Trophoblast cell (in vitro differentiated cells and primary cell): ENCODE data around the gene CYB561A3.
A peak's percentile ranks its signal among the peaks of the same experiment; 100 is the strongest.

Source experiments
- DNase-seq, 2 donors: peaks; one replicate each; pipeline ENCODE4 v3.0.0-alpha.2; 2016
- H2AFZ ChIP-seq: 2 replicates; pipeline ENCODE4 v1.6.1; 2013; ENCODE audit warnings: low read length, moderate library complexity, mild to moderate bottlenecking; ENCODE audit not compliant: insufficient read depth, poor library complexity
- H2AK5ac ChIP-seq: 2 replicates; pipeline ENCODE4 v1.6.1; 2013; ENCODE audit warnings: mild to moderate bottlenecking, low read length
- H2BK120ac ChIP-seq: 2 replicates; pipeline ENCODE4 v1.6.1; 2013; ENCODE audit warnings: low read length, mild to moderate bottlenecking, moderate library complexity; ENCODE audit not compliant: insufficient read depth, poor library complexity
- H2BK12ac ChIP-seq: 2 replicates; pipeline ENCODE4 v1.6.1; 2013; ENCODE audit warnings: mild to moderate bottlenecking, low read length, moderate library complexity
- H2BK5ac ChIP-seq: 2 replicates; pipeline ENCODE4 v1.6.1; 2013; ENCODE audit warnings: low read length, low read depth, moderate library complexity, mild to moderate bottlenecking; ENCODE audit not compliant: poor library complexity
- H3K14ac ChIP-seq: 2 replicates; pipeline ENCODE4 v1.6.1; 2013; ENCODE audit warnings: mild to moderate bottlenecking, low read length
- H3K18ac ChIP-seq: 2 replicates; pipeline ENCODE4 v1.6.1; 2013; ENCODE audit warnings: mild to moderate bottlenecking, low read length
- H3K23ac ChIP-seq: 2 replicates; pipeline ENCODE4 v1.6.1; 2013; ENCODE audit warnings: low read length
- H3K27ac ChIP-seq: 2 replicates; pipeline ENCODE4 v1.5.1; 2013; ENCODE audit warnings: low read depth, mild to moderate bottlenecking, inconsistent platforms, low read length, moderate library complexity
- H3K27me3 ChIP-seq: 2 replicates; pipeline ENCODE4 v1.6.1; 2013; ENCODE audit warnings: inconsistent platforms, mild to moderate bottlenecking, low read length, moderate library complexity; ENCODE audit not compliant: insufficient read depth
- H3K36me3 ChIP-seq, 2 experiments: 1 replicate in 1 of 2; 2 replicates in 1 of 2; pipeline ENCODE4 v1.6.1; 2013; ENCODE audit warnings: low read length in 2 of 2, mild to moderate bottlenecking in 2 of 2, moderate library complexity in 1 of 2; ENCODE audit not compliant: insufficient read depth in 2 of 2, control insufficient read depth in 1 of 2
- H3K4ac ChIP-seq: 2 replicates; pipeline ENCODE4 v1.6.1; 2013; ENCODE audit warnings: low read depth, mild to moderate bottlenecking, low read length, moderate library complexity
- H3K4me1 ChIP-seq, 2 experiments: 1 replicate in 1 of 2; 2 replicates in 1 of 2; pipeline ENCODE4 v1.6.1; 2013; ENCODE audit warnings: low read length in 2 of 2, mild to moderate bottlenecking in 2 of 2, moderate library complexity in 1 of 2; ENCODE audit not compliant: insufficient read depth in 2 of 2, control insufficient read depth in 1 of 2
- H3K4me2 ChIP-seq: 2 replicates; pipeline ENCODE4 v1.6.1; 2013; ENCODE audit warnings: inconsistent platforms, mild to moderate bottlenecking, low read length, moderate library complexity
- H3K4me3 ChIP-seq: 2 replicates; pipeline ENCODE4 v1.5.1; 2013; ENCODE audit warnings: mild to moderate bottlenecking, low read depth, low read length, inconsistent platforms
- H3K79me1 ChIP-seq: one replicate; pipeline ENCODE4 v1.6.1; 2013; ENCODE audit warnings: low read length
- H3K79me2 ChIP-seq: 2 replicates; pipeline ENCODE4 v1.6.1; 2013; ENCODE audit warnings: low read length, mild to moderate bottlenecking; ENCODE audit not compliant: control insufficient read depth, insufficient read depth, poor library complexity
- H3K9ac ChIP-seq: 2 replicates; pipeline ENCODE4 v1.6.1; 2013; ENCODE audit warnings: mild to moderate bottlenecking, low read length
- H3K9me3 ChIP-seq: 2 replicates; pipeline ENCODE4 v1.6.1; 2013; ENCODE audit warnings: low read depth, mild to moderate bottlenecking, control low read depth, inconsistent platforms, low read length; ENCODE audit not compliant: insufficient read depth
- H4K12ac ChIP-seq: 2 replicates; pipeline ENCODE4 v1.6.1; 2013; ENCODE audit warnings: low read depth, mild to moderate bottlenecking, low read length, moderate library complexity
- H4K8ac ChIP-seq: 2 replicates; pipeline ENCODE4 v1.6.1; 2013; ENCODE audit warnings: low read depth, mild to moderate bottlenecking, low read length, moderate library complexity
- H4K91ac ChIP-seq: one replicate; pipeline ENCODE4 v1.6.1; 2013; ENCODE audit warnings: low read depth, mild to moderate bottlenecking, low read length, moderate library complexity
- WGBS: extraction: QIAGEN DNeasy Blood & Tissue Kit; methylation state at CpG from one replicate; pipeline ENCODE4 v1.1.7; 2013; ENCODE audit warnings: missing lambda C conversion rate; ENCODE audit not compliant: insufficient read length, insufficient coverage; ENCODE audit errors: extremely low coverage; 5-methylcytosine and 5-hydroxymethylcytosine counted together

The CYB561A3 gene

DNA sequence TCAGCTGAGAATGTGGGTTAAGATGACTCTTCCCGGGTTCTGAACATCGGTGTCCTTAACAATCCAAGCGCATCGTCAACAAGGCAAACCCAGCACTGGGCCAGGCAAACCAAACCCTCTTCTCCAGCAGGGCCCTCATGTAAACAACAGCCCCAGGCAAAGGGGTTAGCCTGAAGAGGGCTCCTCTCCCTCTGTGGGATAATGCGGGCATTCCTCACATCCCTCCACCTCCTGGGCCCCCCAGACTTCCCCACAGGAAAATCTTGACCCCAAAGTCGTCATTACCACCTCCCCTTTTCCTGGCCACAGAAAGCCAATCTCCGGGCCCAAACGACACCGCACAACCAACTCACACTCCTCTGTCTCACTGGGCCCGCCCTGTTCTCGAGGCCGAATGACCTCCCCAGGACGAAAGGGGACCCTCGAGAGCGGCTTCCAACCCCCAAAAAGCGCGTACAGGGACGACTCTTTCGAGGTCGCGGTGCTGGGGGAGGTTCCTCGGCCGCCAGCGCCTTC lies 29.3 kb downstream of the CYB561A3 start:
- WGBS = no CpG with 5 or more reads among the region's 24 CpGs
- peak overlapping the region; percentile 5 for H2BK12ac ChIP-seq

DNA sequence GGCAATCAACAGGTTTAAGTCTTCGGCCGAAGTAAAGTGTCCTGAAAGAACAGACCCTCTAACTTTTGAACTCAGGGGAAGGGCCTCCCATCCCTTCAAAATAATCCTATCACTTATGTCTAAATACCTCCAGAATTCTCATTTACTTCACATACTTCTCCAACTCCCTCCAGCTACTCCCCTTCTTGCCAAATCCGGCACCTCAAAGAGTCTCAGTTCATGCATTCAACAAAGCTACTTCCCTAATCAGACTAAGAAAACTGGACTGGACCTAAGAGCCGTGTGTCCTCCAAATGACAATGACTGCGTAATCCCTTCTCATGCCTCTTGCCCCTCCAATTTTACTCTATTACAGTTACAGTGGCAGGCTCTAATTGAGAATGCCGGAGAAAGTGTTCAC lies 30.0 kb downstream of the CYB561A3 start:
- Histone ChIP-seq H2AK5ac (no peak overlapping the region), H3K4me3 (peak overlapping the region; percentile 50), H4K8ac (no peak overlapping the region), H3K23ac (no peak overlapping the region), H3K4me1 (peaks cover 12 to 16% of the 10 kb centered on the region in 2 experiments), H3K4ac (peak overlapping the region; percentile 96), H3K27me3 (no peaks in the 10 kb centered on the region), H3K4me2 (peak overlapping the region; percentile 86), H4K91ac (no peak overlapping the region), H3K27ac (peak overlapping the region; percentile 27), H3K9ac (no peak overlapping the region), H2BK5ac (no peak overlapping the region), H3K9me3 (peaks cover 2% of the 10 kb centered on the region), H3K14ac (no peak overlapping the region), H3K79me2 (peaks cover 20% of the 10 kb centered on the region), H2BK12ac (no peak overlapping the region), H3K18ac (no peak overlapping the region), H4K12ac (no peak overlapping the region), H3K79me1 (peaks cover 15% of the 10 kb centered on the region), H3K36me3 (peaks cover 12 to 17% of the 10 kb centered on the region in 2 experiments), H2AFZ (no peak overlapping the region), H2BK120ac (no peak overlapping the region)
- DNase-seq = no peak
- WGBS = no CpG with 5 or more reads among the region's 6 CpGs

More for the DNA sequence above, 29.3 kb downstream of the CYB561A3 start:
- peak overlapping the region; percentile 96 for H2BK120ac ChIP-seq
- peak overlapping the region; percentile 99 for H3K4me3 ChIP-seq
- H3K36me3 ChIP-seq = peaks cover 8 to 10% of the 10 kb centered on the region in 2 experiments
- H3K4me1 ChIP-seq = peaks cover 12 to 16% of the 10 kb centered on the region in 2 experiments
- H2AK5ac ChIP-seq = peak overlapping the region; percentile 89
- peak; percentile 70 to 80 for DNase-seq
- no peak overlapping the region for H3K23ac ChIP-seq
- H4K8ac ChIP-seq = peak overlapping the region; percentile 94
- peaks cover 2% of the 10 kb centered on the region for H3K9me3 ChIP-seq
- H3K18ac ChIP-seq = peak overlapping the region; percentile 88
- H2BK5ac ChIP-seq = peak overlapping the region; percentile 84
- peak overlapping the region; percentile 96 for H3K4ac ChIP-seq
- no peaks in the 10 kb centered on the region for H3K27me3 ChIP-seq
- peak overlapping the region; percentile 85 for H3K27ac ChIP-seq
- peaks cover 20% of the 10 kb centered on the region for H3K79me2 ChIP-seq
- peak overlapping the region; percentile 68 for H4K12ac ChIP-seq
- peak overlapping the region; percentile 86 for H3K4me2 ChIP-seq
- H3K14ac ChIP-seq = peak overlapping the region; percentile 96
- peaks cover 15% of the 10 kb centered on the region for H3K79me1 ChIP-seq
- H2AFZ ChIP-seq = peak overlapping the region; percentile 91
- peak overlapping the region; percentile 98 for H4K91ac ChIP-seq
- peak overlapping the region; percentile 98 for H3K9ac ChIP-seq

- no peak overlapping the region for H3K23ac ChIP-seq
- H3K9ac ChIP-seq = no peak overlapping the region
- no peak overlapping the region for H4K91ac ChIP-seq
- no peak overlapping the region for H2BK120ac ChIP-seq
- no peak overlapping the region for H2BK12ac ChIP-seq
- H3K4ac ChIP-seq = no peak overlapping the region
- H4K8ac ChIP-seq = no peak overlapping the region
- peak overlapping the region; percentile 24 for H3K4me2 ChIP-seq
- H3K18ac ChIP-seq = no peak overlapping the region
- peaks cover 20% of the 10 kb centered on the region for H3K79me2 ChIP-seq
- H4K12ac ChIP-seq = no peak overlapping the region
- no peaks in the 10 kb centered on the region for H3K27me3 ChIP-seq
- no peak overlapping the region for H3K14ac ChIP-seq
- H3K79me1 ChIP-seq = peaks cover 14% of the 10 kb centered on the region
- peaks cover 12 to 16% of the 10 kb centered on the region in 2 experiments for H3K4me1 ChIP-seq
- H2AFZ ChIP-seq = no peak overlapping the region
- H2AK5ac ChIP-seq = no peak overlapping the region
- peaks cover 19 to 26% of the 10 kb centered on the region in 2 experiments for H3K36me3 ChIP-seq
- peak overlapping the region; percentile 52 for H3K27ac ChIP-seq
- peak; percentile 80 to 93 for DNase-seq
- WGBS = no CpG with 5 or more reads among the region's 4 CpGs
- H3K4me3 ChIP-seq = no peak overlapping the region
- no peak overlapping the region for H2BK5ac ChIP-seq
- H3K9me3 ChIP-seq = peaks cover 2% of the 10 kb centered on the region
Measured at GRCh38 chr11:61329871-61330270, 31.8 kb downstream of the CYB561A3 start.

- Histone ChIP-seq H3K23ac (no peak overlapping the region), H3K27me3 (no peaks in the 10 kb centered on the region), H3K4me3 (no peak overlapping the region), H4K12ac (no peak overlapping the region), H2BK5ac (no peak overlapping the region), H3K4ac (peak overlapping the region; percentile 8), H3K14ac (no peak overlapping the region), H2AK5ac (no peak overlapping the region), H4K8ac (no peak overlapping the region), H2BK12ac (no peak overlapping the region), H3K36me3 (peaks cover 24 to 37% of the 10 kb centered on the region in 2 experiments), H3K79me2 (peaks cover 19% of the 10 kb centered on the region), H3K79me1 (peaks cover 11% of the 10 kb centered on the region), H4K91ac (no peak overlapping the region), H3K18ac (no peak overlapping the region), H3K9me3 (peaks cover 2% of the 10 kb centered on the region), H3K4me2 (no peak overlapping the region), H3K4me1 (peaks cover 8 to 12% of the 10 kb centered on the region in 2 experiments), H2AFZ (no peak overlapping the region), H2BK120ac (no peak overlapping the region), H3K9ac (no peak overlapping the region), H3K27ac (no peak overlapping the region)
- WGBS = no CpG with 5 or more reads among the region's 9 CpGs
- DNase-seq = no peak
Measured at GRCh38 chr11:61328351-61328750, 33.3 kb downstream of the CYB561A3 start.
